GM23248 (cell line): ENCODE results near the gene MDN1. TPM values are rescaled to one million over a fixed set of nuclear protein-coding genes. Genes with fewer than 3 reads are reported as not detected.

ENCODE experiments used
- DNase-seq: peaks from one replicate; pipeline ENCODE4 v3.0.0-alpha.2; 2015
- H2AFZ ChIP-seq: fragments of 200-600 bp; sonication (generic); 2 replicates; pipeline ENCODE4 v1.6.1; 2016; ENCODE audit warnings: antibody characterized with exemption
- H3F3A ChIP-seq: fragments of 200-600 bp; sonication (generic); 2 replicates; pipeline ENCODE4 v1.6.1; 2016; ENCODE audit warnings: mild to moderate bottlenecking, antibody characterized with exemption, mixed run types; ENCODE audit not compliant: insufficient read depth
- H3K27ac ChIP-seq: fragments of 200-600 bp; sonication (generic); 2 replicates; pipeline ENCODE4 v1.5.1; 2016; ENCODE audit warnings: mild to moderate bottlenecking
- H3K27me3 ChIP-seq: fragments of 200-600 bp; sonication (generic); replicated peaks from 2 replicates; pipeline ENCODE4 v1.6.1; 2016; ENCODE audit warnings: mild to moderate bottlenecking; ENCODE audit not compliant: insufficient read depth
- H3K36me3 ChIP-seq: fragments of 200-600 bp; sonication (generic); 2 replicates; pipeline ENCODE4 v1.6.1; 2016; ENCODE audit warnings: low read depth, mild to moderate bottlenecking
- H3K4me1 ChIP-seq: fragments of 200-600 bp; sonication (generic); 2 replicates; pipeline ENCODE4 v1.6.1; 2016; ENCODE audit warnings: mild to moderate bottlenecking; ENCODE audit not compliant: insufficient read depth
- H3K4me2 ChIP-seq: fragments of 200-600 bp; sonication (generic); one replicate; pipeline ENCODE4 v1.6.1; 2016; ENCODE audit warnings: mild to moderate bottlenecking; ENCODE audit not compliant: unreplicated experiment
- H3K4me3 ChIP-seq: fragments of 200-600 bp; sonication (generic); 2 replicates; pipeline ENCODE4 v1.5.1; 2016; ENCODE audit warnings: mild to moderate bottlenecking
- H3K79me2 ChIP-seq: fragments of 200-600 bp; sonication (generic); 2 replicates; pipeline ENCODE4 v1.6.1; 2016; ENCODE audit warnings: mild to moderate bottlenecking; ENCODE audit not compliant: insufficient read depth
- H3K9ac ChIP-seq: fragments of 200-600 bp; sonication (generic); 2 replicates; pipeline ENCODE4 v1.6.1; 2016; ENCODE audit warnings: mild to moderate bottlenecking
- H3K9me2 ChIP-seq: fragments of 200-600 bp; sonication (generic); 2 replicates; pipeline ENCODE4 v1.6.1; 2016; ENCODE audit warnings: mixed run types, mild to moderate bottlenecking, moderate library complexity; ENCODE audit not compliant: insufficient read depth
- H3K9me3 ChIP-seq: fragments of 200-600 bp; sonication (generic); one replicate; pipeline ENCODE4 v1.6.1; 2017; ENCODE audit warnings: low read depth
- H4K20me1 ChIP-seq: fragments of 200-600 bp; sonication (generic); 2 replicates; pipeline ENCODE4 v1.6.0; 2016; ENCODE audit not compliant: insufficient read depth
- EZH2 ChIP-seq: fragments of 200-600 bp; sonication (generic); IDR thresholded peaks from 2 replicates; pipeline ENCODE4 v1.6.1; 2018; ENCODE audit warnings: antibody characterized with exemption, mild to moderate bottlenecking; ENCODE audit not compliant: insufficient read depth, poor library complexity, severe bottlenecking
- EZH2phosphoT487 ChIP-seq: fragments of 200-600 bp; sonication (generic); IDR thresholded peaks from 2 replicates; pipeline ENCODE4 v1.6.1; 2018; ENCODE audit warnings: antibody characterized with exemption, moderate library complexity, mild to moderate bottlenecking, low read depth; ENCODE audit not compliant: insufficient read depth
- WGBS, 2 experiments: methylation state at CpG; one replicate each; pipeline ENCODE4 v1.1.6; 2015 to 2017; ENCODE audit warnings: low lambda C conversion rate in 2 of 2, low coverage in 1 of 2; ENCODE audit errors: missing lambda C conversion rate in 2 of 2; 5-methylcytosine and 5-hydroxymethylcytosine counted together
- in situ Hi-C: fragments of 300-500 bp; cut with MboI; formaldehyde crosslinking; loops from 2 replicates; pipeline ENCODE4 v1.15.0; 2020
- polyA plus RNA-seq: library from polyadenylated mRNA; unstranded; fragments of >200 nt; fragmentation: Nextera tagmentation; extraction: Ambion mirVana; gene quantifications from 2 replicates; pipeline ENCODE4 v1.2.1, GENCODE V29; 2016
- total RNA-seq: library from RNA; depleted of rRNA; stranded (reverse); fragments of >200 nt; shearing (Covaris generic); gene quantifications from 2 replicates; pipeline ENCODE4 v1.2.3, GENCODE V29; 2014

Gene MDN1
- total and polyA plus RNA-seq, 2 experiments from 2014 or later, result 5.7 to 16.9 TPM

DNA sequence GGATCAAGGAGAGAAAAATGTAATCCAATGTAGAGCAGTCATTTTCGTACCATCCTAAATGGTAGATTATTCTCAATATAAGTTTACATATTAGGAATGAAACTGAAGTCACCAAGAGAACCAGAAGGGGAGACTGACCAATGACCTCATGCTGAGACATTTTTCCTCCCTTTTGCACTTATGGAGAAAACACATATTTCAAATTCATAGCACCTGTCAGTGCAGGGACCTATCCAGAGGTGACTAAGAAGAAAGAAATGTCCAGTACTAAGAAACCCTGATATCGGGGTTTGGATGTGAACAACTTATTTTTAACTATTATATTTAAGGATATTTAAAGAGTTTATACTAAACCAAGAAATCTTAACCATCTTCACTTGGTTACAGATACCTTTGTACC lies 164.5 kb downstream of the MDN1 start:
- in situ Hi-C loops, result no loop called here
- Histone ChIP-seq H3K9me3 (no peaks in the 10 kb centered on the region), H4K20me1 (no peaks in the 10 kb centered on the region), H3K4me1 (peaks cover 4% of the 10 kb centered on the region; the same call in 1 of the 2 replicates), H3K27me3 (no peaks in the 10 kb centered on the region), H2AFZ (no peak overlapping the region), H3K9me2 (no peaks in the 10 kb centered on the region), H3K36me3 (peaks cover 50% of the 10 kb centered on the region), H3K4me3 (no peak overlapping the region), H3K4me2 (no peak overlapping the region), H3K79me2 (no peaks in the 10 kb centered on the region), H3K27ac (no peak overlapping the region), H3F3A (no peaks in the 10 kb centered on the region), H3K9ac (no peak overlapping the region)
- DNase-seq, result peak; percentile 23
- TF ChIP-seq EZH2phosphoT487 (no peak), EZH2 (no peak)
- 88 to 94% methylated on average over 2 of the region's 2 CpGs for WGBS, 2 experiments

- Histone ChIP-seq H3F3A (0 out of 2 replicates have a peak, but pooled peaks cover under 1% of the 10 kb centered on the region), H3K36me3 (peaks cover 44% of the 10 kb centered on the region), H3K27me3 (no peaks in the 10 kb centered on the region), H2AFZ (no peak overlapping the region), H3K9me3 (no peaks in the 10 kb centered on the region), H3K4me1 (peaks cover 4% of the 10 kb centered on the region; the same call in 1 of the 2 replicates), H3K79me2 (no peaks in the 10 kb centered on the region), H3K9ac (no peak overlapping the region), H3K27ac (no peak overlapping the region), H3K9me2 (no peaks in the 10 kb centered on the region), H4K20me1 (no peaks in the 10 kb centered on the region), H3K4me2 (no peak overlapping the region), H3K4me3 (no peak overlapping the region)
- DNase-seq, result no peak
- 85% methylated on average over 8 of the region's 8 CpGs for WGBS, 2 experiments
- TF ChIP-seq EZH2 (no peak), EZH2phosphoT487 (no peak)
- in situ Hi-C loops, result no loop called here
Observed at GRCh38 chr6:89650579-89650978, 169.0 kb downstream of the MDN1 start.

- no peaks in the 10 kb centered on the region for H3K9me3 ChIP-seq
- no peak overlapping the region for H3K4me2 ChIP-seq
- H3K4me3 ChIP-seq, result no peak overlapping the region
- H3K9ac ChIP-seq, result no peak overlapping the region
- no peaks in the 10 kb centered on the region for H4K20me1 ChIP-seq
- peaks cover 8% of the 10 kb centered on the region for H3K4me1 ChIP-seq
- H3K36me3 ChIP-seq, result peaks cover 42% of the 10 kb centered on the region; the same call in 1 of the 2 replicates
- in situ Hi-C loops, result no loop called here
- no peaks in the 10 kb centered on the region for H3K9me2 ChIP-seq
- H3K27ac ChIP-seq, result no peak overlapping the region
- WGBS, 2 experiments, result 96 to 97% methylated on average over 1 of the region's 1 CpG
- H2AFZ ChIP-seq, result no peak overlapping the region
- H3K27me3 ChIP-seq, result no peaks in the 10 kb centered on the region
- DNase-seq, result no peak
- 0 out of 2 replicates have a peak, but pooled peaks cover 10% of the 10 kb centered on the region for H3F3A ChIP-seq
- TF ChIP-seq EZH2phosphoT487, result no peak
- TF ChIP-seq EZH2, result no peak
- H3K79me2 ChIP-seq, result no peaks in the 10 kb centered on the region
Observed at GRCh38 chr6:89649682-89650081, 169.9 kb downstream of the MDN1 start.

DNA sequence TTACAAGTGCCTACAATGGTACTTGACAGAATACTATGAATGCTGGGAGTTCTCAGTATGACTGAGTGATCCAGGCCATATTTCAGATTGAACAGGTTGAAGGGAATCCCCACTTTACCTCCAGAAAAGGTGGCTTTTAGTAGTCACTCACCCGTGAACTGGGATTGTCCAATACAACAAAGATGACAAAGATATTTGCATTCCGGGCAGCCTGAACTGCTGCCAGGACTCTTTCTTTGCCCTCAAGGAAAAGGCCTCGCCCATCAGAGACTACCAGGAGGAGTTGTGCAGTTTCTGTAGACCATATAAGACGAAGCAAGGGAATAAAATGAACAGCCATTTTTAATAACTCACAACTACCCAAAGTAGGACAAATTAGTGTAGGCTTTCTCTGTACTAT lies 174.7 kb downstream of the MDN1 start:
- H2AFZ ChIP-seq, result no peak overlapping the region
- H3K4me3 ChIP-seq, result no peak overlapping the region
- WGBS, 2 experiments, result 87 to 89% methylated on average over 4 of the region's 4 CpGs
- H3K27ac ChIP-seq, result no peak overlapping the region
- H3K36me3 ChIP-seq, result peaks cover 15% of the 10 kb centered on the region
- H3K9ac ChIP-seq, result no peak overlapping the region
- no peak for DNase-seq
- peaks cover 16% of the 10 kb centered on the region; the same call in 1 of the 2 replicates for H3F3A ChIP-seq
- no peaks in the 10 kb centered on the region for H3K27me3 ChIP-seq
- no peak overlapping the region for H3K4me2 ChIP-seq
- in situ Hi-C loops, result no loop called here
- H3K9me3 ChIP-seq, result no peaks in the 10 kb centered on the region
- TF ChIP-seq EZH2 (no peak), EZH2phosphoT487 (no peak)
- H3K79me2 ChIP-seq, result 0 out of 2 replicates have a peak, but pooled peaks cover 1% of the 10 kb centered on the region
- H3K4me1 ChIP-seq, result peaks cover 8% of the 10 kb centered on the region
- no peaks in the 10 kb centered on the region for H3K9me2 ChIP-seq
- no peaks in the 10 kb centered on the region for H4K20me1 ChIP-seq

- H3K36me3 ChIP-seq, result peaks cover 12% of the 10 kb centered on the region
- H3K27me3 ChIP-seq, result no peaks in the 10 kb centered on the region
- no peak overlapping the region for H3K4me2 ChIP-seq
- no peaks in the 10 kb centered on the region for H3K9me2 ChIP-seq
- TF ChIP-seq EZH2phosphoT487, result no peak
- TF ChIP-seq EZH2, result no peak
- DNase-seq, result no peak
- no peaks in the 10 kb centered on the region for H3K9me3 ChIP-seq
- no peak overlapping the region for H3K27ac ChIP-seq
- no peak overlapping the region for H3K9ac ChIP-seq
- no peaks in the 10 kb centered on the region for H4K20me1 ChIP-seq
- peaks cover 11% of the 10 kb centered on the region; the same call in 1 of the 2 replicates for H3K79me2 ChIP-seq
- peaks cover 16% of the 10 kb centered on the region; the same call in 1 of the 2 replicates for H3F3A ChIP-seq
- in situ Hi-C loops, result no loop called here
- H3K4me1 ChIP-seq, result peaks cover 8% of the 10 kb centered on the region
- no peak overlapping the region for H3K4me3 ChIP-seq
- H2AFZ ChIP-seq, result no peak overlapping the region
- 45 to 51% methylated on average over 3 of the region's 3 CpGs for WGBS, 2 experiments
Observed at GRCh38 chr6:89643406-89643805, 176.2 kb downstream of the MDN1 start.
